ENCODE measurements around the gene NAT10. TPM values are rescaled to one million over a fixed set of nuclear protein-coding genes. Genes with fewer than 3 reads are reported as not detected.
"Not testable (repeated sequence)": the region's sequence is repeated elsewhere in the genome, so short reads cannot be mapped to it uniquely, and the experiment has no call there.

NAT10 gene
- polyA plus RNA-seq, 1 experiment = 35.0 TPM

DNA sequence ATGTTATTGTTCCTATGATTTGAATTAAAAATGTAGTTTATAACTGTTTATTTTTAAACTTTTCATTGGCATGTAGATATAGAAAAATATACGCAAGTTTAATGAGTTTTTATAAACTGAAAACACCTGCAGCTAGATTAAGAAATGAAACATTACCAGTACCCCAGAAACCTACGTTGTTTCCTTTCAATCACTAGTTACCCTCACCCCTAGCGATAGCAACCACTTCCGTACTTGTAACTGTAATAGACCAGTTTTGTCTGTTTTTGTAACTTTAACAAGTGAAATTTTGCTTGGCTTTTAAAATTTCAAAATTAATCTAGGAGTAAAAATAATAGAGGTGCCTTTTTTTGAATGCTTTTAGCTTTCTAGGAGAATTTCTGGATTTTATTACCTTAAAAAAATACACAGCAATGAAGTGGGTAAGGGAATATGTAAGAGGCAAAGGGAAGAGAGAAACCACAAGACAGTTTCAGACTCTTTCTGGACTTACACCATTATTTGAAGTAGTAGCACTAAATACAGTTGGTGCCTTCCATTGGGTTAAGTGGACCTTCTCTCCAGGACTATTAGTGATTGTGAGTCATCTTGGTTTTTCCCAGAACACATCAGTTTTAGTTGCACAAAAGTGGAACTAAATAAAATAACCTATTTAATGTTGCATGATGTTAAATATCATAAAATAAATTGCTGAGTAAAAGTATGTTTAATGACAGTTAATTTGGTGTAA is 18.7 kb upstream of the NAT10 start:
- ChIA-PET POLR2A (no interaction called here), CTCF (interaction anchor here (0.6 kb wide), 1 partner anchor 90 kb away, joined by 4 read pairs; no protein-coding TSS in a partner anchor)
- Histone ChIP-seq H3K27me3 (ENCODE audit: control insufficient read depth, insufficient read depth, low read length) (no peaks in the 10 kb centered on the region), H3K4me3 (ENCODE audit: low read depth, low read length) (no peak overlapping the region), H3K36me3 (ENCODE audit: control insufficient read depth, insufficient read depth, low read length) (peaks cover 13% of the 10 kb centered on the region)
- TF ChIP-seq CTCF (IDR thresholded peaks at IDR 0.05; ENCODE audit: insufficient read depth, low read depth, low read length) = no peak
- DNase-seq (ENCODE audit: low read depth) = no peak

DNA sequence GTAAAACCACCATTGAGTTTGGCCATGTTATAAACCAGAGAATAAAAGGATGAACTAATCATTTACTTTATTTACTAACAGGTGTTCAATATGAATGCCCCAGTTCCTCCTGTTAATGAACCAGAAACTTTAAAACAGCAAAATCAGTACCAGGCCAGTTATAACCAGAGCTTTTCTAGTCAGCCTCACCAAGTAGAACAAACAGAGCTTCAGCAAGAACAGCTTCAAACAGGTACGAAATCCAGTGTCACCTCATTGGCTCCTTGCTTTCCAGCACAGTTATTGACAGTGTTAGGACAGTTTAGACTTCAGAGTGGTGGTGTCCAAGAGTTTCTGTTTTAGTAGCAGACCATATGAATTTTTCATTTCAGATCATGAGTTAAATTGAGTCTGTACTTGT is 13.6 kb upstream of the NAT10 start:
- POLR2A ChIA-PET = no interaction called here
- H3K4me3 ChIP-seq (ENCODE audit: low read depth, low read length) = no peak overlapping the region

DNA sequence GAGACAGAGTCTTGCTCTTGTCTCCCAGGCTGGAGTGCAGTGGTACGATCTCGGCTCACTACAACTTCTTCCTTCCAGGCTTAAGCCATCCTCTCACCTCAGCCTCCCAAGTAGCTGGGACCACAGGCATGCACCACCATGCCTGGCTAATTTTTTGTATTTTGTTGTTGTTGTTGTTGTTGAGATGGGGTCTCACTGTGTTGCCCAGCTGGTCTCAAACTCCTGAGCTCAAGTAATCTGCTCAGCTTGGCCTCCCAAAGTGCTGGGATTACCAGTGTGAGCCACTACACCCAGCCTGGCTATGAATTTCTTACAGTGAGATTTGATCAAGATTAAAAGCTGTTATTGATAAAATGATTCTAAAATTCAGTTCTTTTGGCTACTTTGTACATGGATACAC is 10.5 kb upstream of the NAT10 start:
- not testable (repeated sequence) for H3K4me3 ChIP-seq (ENCODE audit: low read depth, low read length); DNase-seq (ENCODE audit: low read depth); H3K36me3 ChIP-seq (ENCODE audit: control insufficient read depth, insufficient read depth, low read length); H3K27me3 ChIP-seq (ENCODE audit: control insufficient read depth, insufficient read depth, low read length)
- CTCF ChIA-PET = interaction anchor here (0.6 to 0.9 kb wide), 2 partner anchors 10 to 55 kb away, joined by 3 read pairs; no protein-coding TSS in a partner anchor
- POLR2A ChIA-PET = interaction anchor here (0.5 kb wide), 1 partner anchor 11 kb away, joined by 3 read pairs; no protein-coding TSS in a partner anchor

More for the DNA sequence above, 13.6 kb upstream of the NAT10 start:
- no peaks in the 10 kb centered on the region for H3K27me3 ChIP-seq (ENCODE audit: control insufficient read depth, insufficient read depth, low read length)
- no peak for DNase-seq (ENCODE audit: low read depth)
- no peak for TF ChIP-seq CTCF (IDR thresholded peaks at IDR 0.05; ENCODE audit: insufficient read depth, low read depth, low read length)
- CTCF ChIA-PET = interaction anchor here (1.0 to 1.1 kb wide), 3 partner anchors 15 to 34 kb away, joined by 3 read pairs; no protein-coding TSS in a partner anchor
- H3K36me3 ChIP-seq (ENCODE audit: control insufficient read depth, insufficient read depth, low read length) = peaks cover 13% of the 10 kb centered on the region

- Histone ChIP-seq H3K27me3 (ENCODE audit: control insufficient read depth, insufficient read depth, low read length) (no peaks in the 10 kb centered on the region), H3K4me3 (ENCODE audit: low read depth, low read length) (no peak overlapping the region), H3K36me3 (ENCODE audit: control insufficient read depth, insufficient read depth, low read length) (peaks cover 9% of the 10 kb centered on the region)
- ChIA-PET CTCF (interaction anchor here (1.2 to 1.8 kb wide), 2 partner anchors 14 to 20 kb away, joined by 3 to 4 read pairs; no protein-coding TSS in a partner anchor), POLR2A (no interaction called here)
- no peak for TF ChIP-seq CTCF (IDR thresholded peaks at IDR 0.05; ENCODE audit: insufficient read depth, low read depth, low read length)
- no peak for DNase-seq (ENCODE audit: low read depth)
These were observed 6.6 kb upstream of the NAT10 start for GRCh38 chr11:34098813-34099212.

- POLR2A ChIA-PET = interaction anchor here (1.0 kb wide), 1 partner anchor 54 kb away, joined by 3 read pairs; the partner anchor contains the start of gene CAPRIN1
- Histone ChIP-seq H3K36me3 (ENCODE audit: control insufficient read depth, insufficient read depth, low read length) (peaks cover 10% of the 10 kb centered on the region), H3K4me3 (ENCODE audit: low read depth, low read length) (peak overlapping the region; percentile 79), H3K27me3 (ENCODE audit: control insufficient read depth, insufficient read depth, low read length) (no peaks in the 10 kb centered on the region)
- CTCF ChIA-PET = interaction anchor here (0.8 to 1.1 kb wide), 2 partner anchors 28 to 30 kb away, joined by 3 read pairs; no protein-coding TSS in a partner anchor
- TF ChIP-seq CTCF (IDR thresholded peaks at IDR 0.05; ENCODE audit: insufficient read depth, low read depth, low read length) = no peak
- DNase-seq (ENCODE audit: low read depth) = no peak
These were observed 750 bp upstream of the NAT10 start for GRCh38 chr11:34104680-34105078.

Data from BJ (cell line).